ENCODE data around the gene CCDC85A.

CCDC85A gene

DNA sequence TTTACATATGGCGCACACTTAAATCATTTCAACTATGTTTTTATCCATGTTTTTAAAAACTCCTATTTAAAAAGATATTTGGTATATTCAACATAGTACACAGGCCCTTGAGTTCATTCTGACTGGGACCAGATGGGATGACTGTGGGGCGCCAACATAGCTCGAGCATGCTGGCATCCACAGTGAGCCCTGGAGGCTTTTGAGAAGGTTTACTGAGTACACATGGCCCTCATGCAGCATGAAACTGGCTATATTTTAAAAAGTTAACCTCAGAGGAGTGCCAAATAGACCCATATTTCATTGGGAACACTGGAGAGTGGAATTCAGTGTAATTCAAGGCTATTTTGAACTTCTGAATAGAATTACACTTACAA lies 83.6 kb downstream of the CCDC85A start:
- no peak for TF ChIP-seq TEAD4 (IDR thresholded peaks at IDR 0.05)

DNA sequence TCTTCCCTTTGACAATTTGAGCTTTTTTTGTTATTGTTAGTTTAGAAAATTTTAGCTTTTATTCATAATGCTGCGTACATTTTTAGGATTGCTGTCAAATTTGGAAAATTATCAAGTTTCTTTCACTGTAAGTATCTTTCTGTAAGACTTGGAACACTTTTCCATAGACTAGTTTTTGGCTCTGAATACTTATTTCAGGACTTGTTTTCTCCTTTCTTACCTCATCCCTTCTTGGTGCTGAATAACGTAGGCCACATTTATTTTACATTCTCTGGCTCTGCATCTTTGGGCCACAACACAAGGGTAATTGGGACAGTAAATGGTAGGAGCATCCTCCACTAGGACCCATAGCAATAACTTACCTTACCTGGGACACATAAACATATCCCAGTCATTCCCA lies 85.1 kb downstream of the CCDC85A start:
- no peak for TF ChIP-seq EGR1 (IDR thresholded peaks at IDR 0.05)
- no peak for TF ChIP-seq FOXM1 (IDR thresholded peaks at IDR 0.05; ENCODE audit: borderline replicate concordance, low read depth)

DNA sequence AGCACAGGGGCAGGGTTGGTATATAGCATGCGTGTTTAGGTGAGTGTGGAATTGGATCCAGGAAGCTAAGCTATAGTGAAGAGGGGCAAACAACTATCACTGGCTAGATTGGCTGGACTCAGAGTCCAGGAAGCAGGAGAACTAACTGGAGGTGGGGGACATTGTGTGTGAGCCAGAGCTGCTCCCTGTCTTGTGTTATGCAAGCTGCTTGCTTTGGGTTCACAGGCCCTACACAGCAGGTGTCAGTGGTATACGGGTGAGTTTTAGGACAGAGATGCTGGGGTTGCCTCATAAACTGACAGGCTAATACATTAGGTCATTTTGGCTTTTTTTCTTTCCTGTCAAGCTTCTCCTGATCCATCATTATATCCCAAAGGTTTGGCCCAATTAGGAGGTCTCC lies 87.5 kb downstream of the CCDC85A start:
- TF ChIP-seq, protein P1, sequence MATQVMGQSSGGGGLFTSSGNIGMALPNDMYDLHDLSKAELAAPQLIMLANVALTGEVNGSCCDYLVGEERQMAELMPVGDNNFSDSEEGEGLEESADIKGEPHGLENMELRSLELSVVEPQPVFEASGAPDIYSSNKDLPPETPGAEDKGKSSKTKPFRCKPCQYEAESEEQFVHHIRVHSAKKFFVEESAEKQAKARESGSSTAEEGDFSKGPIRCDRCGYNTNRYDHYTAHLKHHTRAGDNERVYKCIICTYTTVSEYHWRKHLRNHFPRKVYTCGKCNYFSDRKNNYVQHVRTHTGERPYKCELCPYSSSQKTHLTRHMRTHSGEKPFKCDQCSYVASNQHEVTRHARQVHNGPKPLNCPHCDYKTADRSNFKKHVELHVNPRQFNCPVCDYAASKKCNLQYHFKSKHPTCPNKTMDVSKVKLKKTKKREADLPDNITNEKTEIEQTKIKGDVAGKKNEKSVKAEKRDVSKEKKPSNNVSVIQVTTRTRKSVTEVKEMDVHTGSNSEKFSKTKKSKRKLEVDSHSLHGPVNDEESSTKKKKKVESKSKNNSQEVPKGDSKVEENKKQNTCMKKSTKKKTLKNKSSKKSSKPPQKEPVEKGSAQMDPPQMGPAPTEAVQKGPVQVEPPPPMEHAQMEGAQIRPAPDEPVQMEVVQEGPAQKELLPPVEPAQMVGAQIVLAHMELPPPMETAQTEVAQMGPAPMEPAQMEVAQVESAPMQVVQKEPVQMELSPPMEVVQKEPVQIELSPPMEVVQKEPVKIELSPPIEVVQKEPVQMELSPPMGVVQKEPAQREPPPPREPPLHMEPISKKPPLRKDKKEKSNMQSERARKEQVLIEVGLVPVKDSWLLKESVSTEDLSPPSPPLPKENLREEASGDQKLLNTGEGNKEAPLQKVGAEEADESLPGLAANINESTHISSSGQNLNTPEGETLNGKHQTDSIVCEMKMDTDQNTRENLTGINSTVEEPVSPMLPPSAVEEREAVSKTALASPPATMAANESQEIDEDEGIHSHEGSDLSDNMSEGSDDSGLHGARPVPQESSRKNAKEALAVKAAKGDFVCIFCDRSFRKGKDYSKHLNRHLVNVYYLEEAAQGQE (IDR thresholded peaks at IDR 0.05; ENCODE audit: low read depth) = no peak
- TF ChIP-seq CREB1 (IDR thresholded peaks at IDR 0.05; ENCODE audit: low read depth) = no peak
- TF ChIP-seq, protein P2, sequence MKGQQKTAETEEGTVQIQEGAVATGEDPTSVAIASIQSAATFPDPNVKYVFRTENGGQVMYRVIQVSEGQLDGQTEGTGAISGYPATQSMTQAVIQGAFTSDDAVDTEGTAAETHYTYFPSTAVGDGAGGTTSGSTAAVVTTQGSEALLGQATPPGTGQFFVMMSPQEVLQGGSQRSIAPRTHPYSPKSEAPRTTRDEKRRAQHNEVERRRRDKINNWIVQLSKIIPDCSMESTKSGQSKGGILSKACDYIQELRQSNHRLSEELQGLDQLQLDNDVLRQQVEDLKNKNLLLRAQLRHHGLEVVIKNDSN (IDR thresholded peaks at IDR 0.05) = no peak
- TF ChIP-seq NFIC (IDR thresholded peaks at IDR 0.05) = no peak
- TF ChIP-seq ZBTB7A (IDR thresholded peaks at IDR 0.05; ENCODE audit: low read depth) = no peak
- TF ChIP-seq CEBPB (IDR thresholded peaks at IDR 0.05) = no peak
- TF ChIP-seq TAF1 (IDR thresholded peaks at IDR 0.05; ENCODE audit: low read depth) = no peak
- TF ChIP-seq EGR1 (IDR thresholded peaks at IDR 0.05) = no peak

DNA sequence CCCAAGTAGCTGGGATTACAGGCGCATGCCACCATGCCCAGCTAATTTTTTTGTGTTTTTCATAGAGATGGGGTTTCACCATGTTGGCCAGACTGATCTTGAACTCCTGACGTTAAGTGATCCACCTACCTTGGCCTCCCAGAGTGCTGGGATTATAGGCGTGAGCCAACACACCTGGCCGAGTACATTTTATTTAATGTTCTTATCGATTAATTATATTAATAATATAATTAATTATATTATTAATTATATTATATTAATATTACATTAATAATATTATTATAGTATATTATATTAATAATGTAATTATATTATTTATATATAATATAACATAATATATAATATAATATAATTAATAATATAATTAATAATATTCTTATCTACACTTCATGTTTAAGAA lies 101.4 kb downstream of the CCDC85A start:
- TF ChIP-seq, protein P1 (IDR thresholded peaks at IDR 0.05; ENCODE audit: low read depth) = no peak
- TF ChIP-seq ZBTB7A (IDR thresholded peaks at IDR 0.05; ENCODE audit: low read depth) (no peak), TCF12 (IDR thresholded peaks at IDR 0.05; ENCODE audit: low read depth) (no peak), CREB1 (IDR thresholded peaks at IDR 0.05; ENCODE audit: low read depth) (no peak), TEAD4 (IDR thresholded peaks at IDR 0.05) (no peak), EGR1 (IDR thresholded peaks at IDR 0.05) (no peak), EP300 (IDR thresholded peaks at IDR 0.05; ENCODE audit: borderline replicate concordance) (no peak), RAD21 (IDR thresholded peaks at IDR 0.05; ENCODE audit: low read depth) (no peak), FOXM1 (IDR thresholded peaks at IDR 0.05; ENCODE audit: borderline replicate concordance, low read depth) (no peak), YY1 (IDR thresholded peaks at IDR 0.05; ENCODE audit: low read depth) (no peak), NFIC (IDR thresholded peaks at IDR 0.05) (no peak), TAF1 (IDR thresholded peaks at IDR 0.05; ENCODE audit: low read depth) (no peak), CEBPB (IDR thresholded peaks at IDR 0.05) (no peak)
- TF ChIP-seq, protein P3, sequence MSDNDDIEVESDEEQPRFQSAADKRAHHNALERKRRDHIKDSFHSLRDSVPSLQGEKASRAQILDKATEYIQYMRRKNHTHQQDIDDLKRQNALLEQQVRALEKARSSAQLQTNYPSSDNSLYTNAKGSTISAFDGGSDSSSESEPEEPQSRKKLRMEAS (IDR thresholded peaks at IDR 0.05) = no peak
- TF ChIP-seq, protein P2 (IDR thresholded peaks at IDR 0.05) = no peak

DNA sequence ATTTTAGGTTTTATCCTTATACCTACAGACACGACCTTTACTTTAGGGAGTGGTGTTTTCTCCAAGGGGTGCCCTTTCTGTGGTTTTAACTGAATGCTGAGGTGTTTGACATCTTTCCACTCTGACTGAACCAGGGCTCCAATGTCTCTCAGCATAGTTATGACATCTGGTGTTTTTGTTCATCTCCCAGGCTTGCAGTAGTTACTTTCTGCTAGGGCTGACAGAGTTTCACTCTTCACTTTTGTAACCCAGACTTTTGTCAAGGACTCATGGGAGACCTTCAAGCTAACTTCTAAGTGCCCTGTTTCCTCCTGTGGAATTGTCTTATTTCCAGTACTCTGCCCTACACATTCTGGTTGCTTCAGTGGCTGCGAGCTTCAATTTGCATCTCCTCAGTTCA lies 103.1 kb downstream of the CCDC85A start:
- TF ChIP-seq EGR1 (IDR thresholded peaks at IDR 0.05) (no peak), TAF1 (IDR thresholded peaks at IDR 0.05; ENCODE audit: low read depth) (no peak)

DNA sequence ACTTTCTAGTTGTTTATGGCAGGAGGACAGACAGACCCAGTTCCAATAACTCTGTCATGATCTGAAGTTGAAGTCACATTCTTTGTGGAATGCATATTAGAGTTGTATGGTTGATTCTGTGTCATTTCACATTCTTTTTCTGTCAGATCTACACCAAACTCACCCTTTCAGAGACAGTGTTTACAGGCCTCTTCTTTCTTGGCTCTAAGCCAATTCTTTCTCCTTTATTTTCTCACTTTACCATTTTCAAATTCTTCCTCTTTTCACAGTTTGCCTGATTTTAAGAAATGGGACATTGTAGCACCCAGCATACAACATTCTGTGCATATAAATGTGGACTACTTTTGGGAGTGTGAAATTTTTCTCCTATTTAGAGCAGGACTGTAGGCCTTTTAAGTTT lies 103.7 kb downstream of the CCDC85A start:
- no peak for TF ChIP-seq EP300 (IDR thresholded peaks at IDR 0.05; ENCODE audit: borderline replicate concordance)
- no peak for TF ChIP-seq EGR1 (IDR thresholded peaks at IDR 0.05)
- no peak for TF ChIP-seq TAF1 (IDR thresholded peaks at IDR 0.05; ENCODE audit: low read depth)
- no peak for TF ChIP-seq NFIC (IDR thresholded peaks at IDR 0.05)
- TF ChIP-seq, protein P2 (IDR thresholded peaks at IDR 0.05) = no peak
- no peak for TF ChIP-seq ZBTB7A (IDR thresholded peaks at IDR 0.05; ENCODE audit: low read depth)
- TF ChIP-seq, protein P3 (IDR thresholded peaks at IDR 0.05) = no peak
- no peak for TF ChIP-seq TEAD4 (IDR thresholded peaks at IDR 0.05)
- TF ChIP-seq RAD21 (IDR thresholded peaks at IDR 0.05; ENCODE audit: low read depth) = no peak
- no peak for TF ChIP-seq CREB1 (IDR thresholded peaks at IDR 0.05; ENCODE audit: low read depth)
- TF ChIP-seq, protein P1 (IDR thresholded peaks at IDR 0.05; ENCODE audit: low read depth) = no peak
- no peak for TF ChIP-seq CEBPB (IDR thresholded peaks at IDR 0.05)
- TF ChIP-seq YY1 (IDR thresholded peaks at IDR 0.05; ENCODE audit: low read depth) = no peak
- TF ChIP-seq TCF12 (IDR thresholded peaks at IDR 0.05; ENCODE audit: low read depth) = no peak
- TF ChIP-seq FOXM1 (IDR thresholded peaks at IDR 0.05; ENCODE audit: borderline replicate concordance, low read depth) = no peak

All from Ishikawa (cell line).